Right lobe of liver (tissue), 6 donors: ENCODE results near the gene RHBDF1. TPM values are rescaled to one million over a fixed set of nuclear protein-coding genes. Genes with fewer than 3 reads are reported as not detected.
A peak's percentile ranks its signal among the peaks of the same experiment; 100 is the strongest.

Experiments used
- ATAC-seq, 4 donors: fragments of 200-7000 bp; cut with Tn5 transposase; one replicate each; pipeline ENCODE4 v1.9.1; 2020; ENCODE audit warnings: mild to moderate bottlenecking in 4 of 4, moderate library complexity in 4 of 4
- DNase-seq, 3 donors: peaks; one replicate each; pipeline ENCODE4 v3.0.0-alpha.2; 2020
- H3K27ac ChIP-seq, 3 donors: fragments of 200-600 bp; one replicate each; pipeline ENCODE4 v1.8.0; 2022
- H3K27me3 ChIP-seq, 2 donors: fragments of 200-600 bp; one replicate each; pipeline ENCODE4 v1.8.0; 2022
- H3K36me3 ChIP-seq, 4 donors: fragments of 200-600 bp; sonication (generic) in 1 of 4; one replicate each; pipeline versions ENCODE4 v1.5.1 to v1.8.0; 2017 to 2022; ENCODE audit warnings: control low read depth in 1 of 4
- H3K4me1 ChIP-seq, 4 donors: fragments of 200-600 bp; sonication (generic) in 1 of 4; one replicate each; pipeline versions ENCODE4 v1.5.1 to v1.8.0; 2017 to 2022; ENCODE audit warnings: control low read depth in 1 of 4
- H3K4me3 ChIP-seq, 3 donors: fragments of 200-600 bp; one replicate each; pipeline ENCODE4 v1.8.0; 2022
- H3K9me3 ChIP-seq, 4 donors: fragments of 200-600 bp; sonication (generic) in 1 of 4; one replicate each; pipeline versions ENCODE4 v1.5.1 to v1.8.0; 2017 to 2022; ENCODE audit warnings: control low read depth in 1 of 4
- CTCF ChIP-seq, 4 donors: fragments of 200-600 bp in 3 of 4; fragments of 450-650 bp in 1 of 4; IDR thresholded peaks; one replicate each; pipeline versions ENCODE4 v1.5.1 to v1.8.0; 2016 to 2022; ENCODE audit warnings: antibody characterized with exemption in 4 of 4, mild to moderate bottlenecking in 2 of 4
- POLR2A ChIP-seq: fragments of 450-650 bp; IDR thresholded peaks from one replicate; pipeline ENCODE4 v1.6.1; 2017; ENCODE audit warnings: antibody characterized with exemption, mild to moderate bottlenecking
- WGBS: methylation state at CpG from one replicate; pipeline ENCODE4 v1.1.6; 2018; ENCODE audit warnings: low coverage, low lambda C conversion rate; ENCODE audit not compliant: insufficient coverage; ENCODE audit errors: missing lambda C conversion rate; 5-methylcytosine and 5-hydroxymethylcytosine counted together
- intact Hi-C, 2 donors: fragments of 100-400 bp; cut with DNase I; formaldehyde crosslinking; loops; one replicate each; pipeline versions ENCODE4 v1.11.2 to v1.14.1; 2022
- long read RNA-seq: library from polyadenylated mRNA; unstranded; transcript quantifications from one replicate; pipeline ENCODE4 v2.0.0, GENCODE V29; 2019
- total RNA-seq, 6 experiments: library from RNA; depleted of rRNA in 2 of 6; stranded (reverse); fragments of >200 nt in 2 of 6; fragmentation: NEBNext Ultra II Directional in 3 of 6; extraction: Animal tissue kit (Norgen Biotek cat#: 25700) in 3 of 6; gene quantifications; one replicate each; pipeline versions ENCODE4 v1.1.0 to v1.2.4, GENCODE V29; 2016 to 2023
- donor health status: DM: no; HTN: yes; CAD: no.
- donor health status: DM: no; HTN: no; CAD: no.
- donor health status: DM: no; HTN: no; CAD: no.
- donor health status: DM: no; HTN: yes; CAD: no.
- donor health status: DM: no; HTN: yes; CAD: no.

RHBDF1 gene
- 10 to 100 TPM in 1 of 6 experiments, 1 to 10 TPM in 5; 5.0 to 14.3 (median 7.1) TPM for total RNA-seq
- long read RNA-seq: 0 reads

- no peaks in the 10 kb centered on the region for H3K9me3 ChIP-seq
- H3K4me1 ChIP-seq: peaks cover 0 to 26% (median 10%) of the 10 kb centered on the region in 4 donors
- 70% methylated on average over 12 of the region's 62 CpGs for WGBS
- H3K4me3 ChIP-seq: peak within 1 kb of the TSS; percentile 54 to 70 (median 64)
- intact Hi-C loops: no loop called here
- no peak for TF ChIP-seq CTCF (IDR thresholded peaks at IDR 0.05)
- peak; percentile 26 for TF ChIP-seq POLR2A
- ATAC-seq: peak; percentile 73 to 83 (median 79)
- peak within 1 kb of the TSS; percentile 47 to 60 (median 47) for H3K27ac ChIP-seq
- H3K36me3 ChIP-seq: no peaks in the 10 kb centered on the region
- H3K27me3 ChIP-seq: no peaks in the 10 kb centered on the region
- peak in 2 of 3 donors; percentile 68 to 76 for DNase-seq
Observed at GRCh38 chr16:72561-73548, at the start of gene RHBDF1. Gene RHBDF1 (minus strand): TSS chr16:72631. CDS start chr16:65015, 7,616 bp downstream.

- DNase-seq: no peak
- TF ChIP-seq CTCF (IDR thresholded peaks at IDR 0.05): no peak
- no peak for TF ChIP-seq POLR2A
- intact Hi-C loops: no loop called here
- H3K4me3 ChIP-seq: no peak overlapping the region
- ATAC-seq: no peak
- peaks cover 0 to 13% (median 0%) of the 10 kb centered on the region in 4 donors for H3K36me3 ChIP-seq
- H3K4me1 ChIP-seq: no peaks in the 10 kb centered on the region
- H3K9me3 ChIP-seq: no peaks in the 10 kb centered on the region
- H3K27me3 ChIP-seq: no peaks in the 10 kb centered on the region
- no peak overlapping the region for H3K27ac ChIP-seq
- WGBS: 93% methylated on average over 2 of the region's 2 CpGs
Observed at GRCh38 chr16:120756-121155, 48.3 kb upstream of the RHBDF1 start.

- Histone ChIP-seq H3K4me1 (no peaks in the 10 kb centered on the region), H3K27me3 (no peaks in the 10 kb centered on the region), H3K36me3 (peaks cover 0 to 15% (median 0%) of the 10 kb centered on the region in 4 donors), H3K4me3 (no peak overlapping the region), H3K9me3 (no peaks in the 10 kb centered on the region), H3K27ac (no peak overlapping the region)
- intact Hi-C loops: no loop called here
- DNase-seq (no peak), ATAC-seq (peak in 1 of 4 donors; percentile 26)
- TF ChIP-seq CTCF (IDR thresholded peaks at IDR 0.05) (no peak), POLR2A (no peak)
- WGBS: 73% methylated on average over 2 of the region's 3 CpGs
Observed at GRCh38 chr16:119835-120491, 47.5 kb upstream of the RHBDF1 start.

- no peak overlapping the region for H3K27ac ChIP-seq
- 89% methylated on average over 4 of the region's 5 CpGs for WGBS
- H3K27me3 ChIP-seq: no peaks in the 10 kb centered on the region
- intact Hi-C loops: no loop called here
- H3K9me3 ChIP-seq: no peaks in the 10 kb centered on the region
- ATAC-seq (no peak), DNase-seq (no peak)
- H3K4me1 ChIP-seq: no peaks in the 10 kb centered on the region
- peaks cover 0 to 12% (median 0%) of the 10 kb centered on the region in 4 donors for H3K36me3 ChIP-seq
- TF ChIP-seq POLR2A (no peak), CTCF (IDR thresholded peaks at IDR 0.05) (no peak)
- no peak overlapping the region for H3K4me3 ChIP-seq
Observed at GRCh38 chr16:119295-119694, 46.9 kb upstream of the RHBDF1 start.
